Stimulated activated CD8-positive, alpha-beta memory T cell treated with anti-CD3 and anti-CD28 coated beads, Interleukin-4, amount 100 ng/mL, for 24 hours (primary cell): ENCODE data around the gene TBC1D9B.
"Not testable (repeated sequence)": the region's sequence is repeated elsewhere in the genome, so short reads cannot be mapped to it uniquely, and the experiment has no call there.

Experiments used
- DNase-seq: peaks from one replicate; pipeline ENCODE4 v3.0.0-alpha.2; 2020; ENCODE audit warnings: low read depth

The TBC1D9B gene

GRCh38 chr5:179837076-179838011 lies 70.4 kb downstream of the TBC1D9B start:
- DNase-seq = no peak

- peak; percentile 38 for DNase-seq
Observed at GRCh38 chr5:179836225-179837019, 71.3 kb downstream of the TBC1D9B start.

GRCh38 chr5:179834871-179835270 lies 72.8 kb downstream of the TBC1D9B start:
- DNase-seq = not testable (repeated sequence)

DNA sequence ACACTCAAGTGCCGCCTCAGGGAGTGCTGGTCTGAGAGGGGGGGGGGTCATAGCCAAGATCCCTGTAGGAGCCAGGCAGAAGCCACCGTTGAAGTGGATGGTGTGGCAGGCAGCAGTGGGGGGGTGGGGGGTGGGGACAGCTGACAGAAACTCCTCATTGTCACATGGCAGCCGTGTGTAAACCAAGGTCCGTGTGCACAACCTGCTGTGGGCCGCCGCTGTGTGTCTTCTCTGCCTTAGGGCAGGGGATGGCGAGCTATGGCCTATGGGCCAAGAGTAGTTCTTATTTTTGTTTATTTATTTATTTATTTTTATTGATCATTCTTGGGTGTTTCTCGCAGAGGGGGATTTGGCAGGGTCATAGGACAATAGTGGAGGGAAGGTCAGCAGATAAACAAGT lies 73.6 kb downstream of the TBC1D9B start:
- no peak for DNase-seq

GRCh38 chr5:179833709-179834070 lies 74.0 kb downstream of the TBC1D9B start:
- no peak for DNase-seq

- no peak for DNase-seq
Observed at GRCh38 chr5:179833056-179833708, 74.5 kb downstream of the TBC1D9B start.

GRCh38 chr5:179832039-179832745 lies 75.5 kb downstream of the TBC1D9B start:
- no peak for DNase-seq

- DNase-seq = no peak
Observed at GRCh38 chr5:179830818-179831468, 76.8 kb downstream of the TBC1D9B start.

- no peak for DNase-seq
Observed at GRCh38 chr5:179829732-179830435, 77.8 kb downstream of the TBC1D9B start.

- no peak for DNase-seq
Observed at GRCh38 chr5:179828756-179829421, 78.8 kb downstream of the TBC1D9B start.

GRCh38 chr5:179827680-179828079 lies 80.0 kb downstream of the TBC1D9B start:
- peak; percentile 52 for DNase-seq

- DNase-seq = no peak
Observed at GRCh38 chr5:179825655-179826182, 82.0 kb downstream of the TBC1D9B start.

GRCh38 chr5:179824745-179825112 lies 83.0 kb downstream of the TBC1D9B start:
- no peak for DNase-seq

DNA sequence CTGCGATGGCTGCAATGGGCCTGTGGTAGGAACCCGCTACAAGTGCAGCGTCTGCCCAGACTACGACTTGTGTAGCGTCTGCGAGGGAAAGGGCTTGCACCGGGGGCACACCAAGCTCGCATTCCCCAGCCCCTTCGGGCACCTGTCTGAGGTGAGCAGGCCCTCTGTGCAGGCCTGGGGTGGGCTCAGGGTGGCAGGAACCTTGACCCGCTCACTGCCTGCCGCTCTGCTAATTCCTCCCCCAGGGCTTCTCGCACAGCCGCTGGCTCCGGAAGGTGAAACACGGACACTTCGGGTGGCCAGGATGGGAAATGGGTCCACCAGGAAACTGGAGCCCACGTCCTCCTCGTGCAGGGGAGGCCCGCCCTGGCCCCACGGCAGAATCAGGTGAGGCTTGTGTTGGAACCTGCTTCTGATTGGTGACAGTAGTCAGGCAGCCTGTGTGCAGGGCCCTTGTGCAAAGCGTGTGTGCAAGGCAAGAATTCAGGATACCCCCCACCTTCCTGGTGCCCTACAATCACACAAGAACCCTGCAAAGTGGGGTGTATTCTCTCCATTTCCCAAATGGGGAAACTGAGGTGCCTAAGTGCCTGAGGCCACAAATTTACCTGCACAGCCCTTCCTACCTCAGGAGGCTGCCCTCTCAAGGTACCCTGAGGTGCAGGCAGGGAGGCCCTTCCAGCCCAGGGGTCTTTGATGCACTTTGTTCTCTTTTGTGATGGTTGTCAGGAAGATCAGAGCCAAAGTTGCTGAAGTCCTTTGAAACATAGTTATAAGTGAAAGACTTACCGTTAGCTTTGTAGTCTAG lies 83.6 kb downstream of the TBC1D9B start:
- DNase-seq = no peak

- DNase-seq = no peak
Observed at GRCh38 chr5:179822444-179822990, 85.2 kb downstream of the TBC1D9B start.

DNA sequence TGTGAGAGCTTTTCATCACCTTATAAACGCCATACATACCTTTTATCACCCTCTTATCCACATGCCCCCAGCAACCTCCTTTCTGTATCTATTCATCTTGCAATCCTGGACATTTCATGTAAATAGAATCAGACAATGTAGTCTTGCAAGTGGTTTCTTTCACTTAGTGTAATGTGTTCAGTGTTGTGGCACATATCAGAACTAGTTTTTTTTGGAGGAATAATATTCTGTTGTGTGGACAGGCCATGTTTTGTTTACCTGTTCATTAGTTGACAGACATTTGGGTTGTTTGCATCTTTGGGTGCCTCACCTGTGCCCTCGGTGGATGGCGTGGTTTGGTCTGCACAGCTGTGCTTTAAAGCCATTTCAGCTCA lies 85.7 kb downstream of the TBC1D9B start:
- DNase-seq = no peak

DNA sequence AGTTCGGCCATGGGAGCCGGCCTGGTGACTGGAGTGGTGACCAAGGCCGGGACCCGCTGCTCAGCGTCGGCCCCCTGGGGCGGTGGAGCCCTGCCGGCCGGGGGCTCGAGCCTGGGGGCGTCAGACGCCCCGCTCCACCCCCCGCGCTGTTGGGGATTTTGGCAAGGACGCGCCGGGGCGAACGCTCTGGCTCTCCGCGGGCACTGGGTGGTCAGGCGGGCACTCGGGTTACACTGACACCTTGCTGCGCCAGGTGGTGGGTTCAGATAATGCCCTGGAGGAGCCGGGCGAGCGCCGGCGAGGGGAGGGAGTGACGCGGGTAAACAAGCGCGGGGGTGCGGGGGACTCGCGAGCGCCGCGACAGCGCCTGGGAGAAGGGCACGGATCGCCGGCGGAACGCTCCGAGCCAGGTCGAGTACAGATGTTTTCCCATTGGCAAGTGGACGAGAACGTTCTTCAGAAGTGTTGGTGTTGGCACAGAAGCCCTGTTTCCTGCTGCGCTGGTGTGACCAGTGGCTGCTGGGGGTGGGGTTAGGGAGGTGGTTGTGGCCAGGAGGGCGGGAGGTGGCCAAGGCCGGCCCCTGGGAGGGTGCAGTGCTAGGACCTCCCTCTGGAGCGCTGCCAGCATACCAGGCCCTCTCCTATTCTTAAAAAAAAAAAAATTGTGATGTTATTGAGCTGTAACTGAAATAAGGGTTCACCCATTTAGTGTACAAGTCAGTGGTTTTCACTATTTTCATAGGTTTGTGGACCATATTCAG lies 86.2 kb downstream of the TBC1D9B start:
- peak; percentile 72 for DNase-seq
